K562 (cell line): ENCODE measurements around the gene DEPDC4. TPM values are rescaled to one million over a fixed set of nuclear protein-coding genes. Genes with fewer than 3 reads are reported as not detected.
A peak's percentile ranks its signal among the peaks of the same experiment; 100 is the strongest.

Experiments used
- ARNT ChIP-seq, 2 experiments: fragments of 450-650 bp; IDR thresholded peaks; 2 replicates each; pipeline ENCODE4 v1.6.1; 2016; ENCODE audit warnings: mild to moderate bottlenecking in 1 of 2
- CC2D1A ChIP-seq: fragments of 450-650 bp; IDR thresholded peaks from 2 replicates; pipeline ENCODE4 v1.6.1; 2017; ENCODE audit warnings: mild to moderate bottlenecking
- CREB3 ChIP-seq: fragments of 450-650 bp; conservative IDR thresholded peaks from 2 replicates; pipeline ENCODE4 v1.6.1; 2016; ENCODE audit warnings: missing genetic modification characterization, low read depth, mild to moderate bottlenecking, missing compliant biosample characterization, moderate library complexity
- GATA2 ChIP-seq: sonication (generic); formaldehyde crosslinking; IDR thresholded peaks from 2 replicates; pipeline ENCODE4 v1.4.0; 2020; ENCODE audit warnings: mild to moderate bottlenecking, missing genetic modification reagents
- HNRNPLL ChIP-seq: fragments of 200-400 bp; formaldehyde crosslinking; IDR thresholded peaks from 2 replicates; pipeline ENCODE4 v1.6.1; 2017; ENCODE audit warnings: low read length, low read depth, mild to moderate bottlenecking; ENCODE audit not compliant: poor library complexity, severe bottlenecking
- MAZ ChIP-seq, 2 experiments: fragments of 450-650 bp in 1 of 2; sonication (generic) in 1 of 2; formaldehyde crosslinking; IDR thresholded peaks in 1 of 2; conservative IDR thresholded peaks in 1 of 2; 2 replicates each; pipeline versions ENCODE4 v1.4.0 to v1.5.0; 2020; ENCODE audit warnings: mild to moderate bottlenecking in 1 of 2, missing genetic modification reagents in 1 of 2
- MCM5 ChIP-seq: fragments of 450-650 bp; IDR thresholded peaks from 2 replicates; pipeline ENCODE4 v1.6.1; 2016; ENCODE audit warnings: low read depth
- MEIS2 ChIP-seq: fragments of 450-650 bp; IDR thresholded peaks from 2 replicates; pipeline ENCODE4 v1.6.1; 2014; ENCODE audit warnings: mild to moderate bottlenecking; ENCODE audit not compliant: partially characterized antibody
- NUFIP1 ChIP-seq: fragments of 450-650 bp; IDR thresholded peaks from 2 replicates; pipeline ENCODE4 v1.6.1; 2018; ENCODE audit not compliant: partially characterized antibody
- RAD21 ChIP-seq, 2 experiments: fragments of 250-450 bp in 1 of 2; fragments of 450-650 bp in 1 of 2; sonication (Bioruptor Pico) in 1 of 2; formaldehyde crosslinking in 1 of 2; IDR thresholded peaks in 1 of 2; conservative IDR thresholded peaks in 1 of 2; 2 replicates each; pipeline versions ENCODE4 v1.4.0 to v1.8.0; 2020 to 2022; ENCODE audit warnings: mild to moderate bottlenecking in 2 of 2, moderate library complexity in 1 of 2
- REST ChIP-seq, 2 experiments: fragments of 450-650 bp; formaldehyde crosslinking in 1 of 2; IDR thresholded peaks; 2 replicates each; pipeline versions ENCODE4 v1.4.0 to v1.6.1; 2014 to 2020; ENCODE audit warnings: mild to moderate bottlenecking in 2 of 2, borderline replicate concordance in 1 of 2, low read depth in 1 of 2
- RFX7 ChIP-seq: fragments of 250-450 bp; sonication (Bioruptor Pico); IDR thresholded peaks from 2 replicates; pipeline ENCODE4 v1.5.1; 2021; ENCODE audit warnings: mild to moderate bottlenecking
- ZFP1 ChIP-seq: fragments of 450-650 bp; formaldehyde crosslinking; IDR thresholded peaks from 2 replicates; pipeline ENCODE4 v1.4.0; 2020; ENCODE audit warnings: mild to moderate bottlenecking, mixed read lengths
- ZNF121 ChIP-seq: sonication (generic); formaldehyde crosslinking; conservative IDR thresholded peaks from 2 replicates; pipeline ENCODE4 v1.8.0; 2022; ENCODE audit warnings: missing genetic modification reagents
- ZNF24 ChIP-seq: fragments of 450-650 bp; IDR thresholded peaks from 2 replicates; pipeline ENCODE4 v1.6.1; 2016
- polyA plus RNA-seq, 8 experiments: library from polyadenylated mRNA; depleted of rRNA in 4 of 8; stranded (reverse) in 5 of 8; unstranded in 3 of 8; fragments of >200 nt; fragmentation: Nextera tagmentation in 2 of 8; fragmentation: Illumina TruSeq in 1 of 8; extraction: Ambion mirVana in 2 of 8; extraction: Trizol in 1 of 8; gene quantifications; 2 replicates each; pipeline versions ENCODE4 v1.2.1 to v1.2.3, GENCODE V29; 2011 to 2014; ENCODE audit warnings: inconsistent platforms in 1 of 8, missing spikeins in 1 of 8
- total RNA-seq, 7 experiments: library from RNA; depleted of rRNA in 6 of 7; stranded (reverse); fragments of >200 nt in 6 of 7; fragmentation: Illumina TruSeq in 2 of 7; extraction: Trizol in 2 of 7; gene quantifications; 2 replicates each; pipeline versions ENCODE4 v1.2.1 to v1.2.3, GENCODE V29; 2011 to 2021; ENCODE audit warnings: low replicate concordance in 1 of 7

Gene DEPDC4
- total and polyA plus RNA-seq, 9 of the 15 experiments (the other 6 are each of a cell fraction or from before 2014, with no cell fraction given), result 3.6 to 13.2 (median 7.4) TPM

GRCh38 chr12:100229036-100229635, 37.7 kb downstream of the DEPDC4 start (continued):
- TF ChIP-seq REST (IDR thresholded peaks at IDR 0.05; ENCODE audit: borderline replicate concordance) (peak; percentile 54; the same call in 1 of the 2 replicates), REST (CRISPR knock-in tag; IDR thresholded peaks at IDR 0.05; ENCODE audit: low read depth) (no peak), ZFP1 (CRISPR knock-in tag) (no peak), ZNF121 (CRISPR knock-in tag) (peak; percentile 62), MAZ (CRISPR knock-in tag; conservative IDR thresholded peaks at IDR 0.05 in 1 of 2, IDR thresholded peaks at IDR 0.05 in 1 of 2) (no peak), HNRNPLL (no peak), ARNT (IDR thresholded peaks at IDR 0.05) (no peak), CREB3 (tag) (no peak), RAD21 (CRISPR knock-in tag; conservative IDR thresholded peaks at IDR 0.05 in 1 of 2, IDR thresholded peaks at IDR 0.05 in 1 of 2) (peak; percentile 36 to 67; a peak in 3 of 4 replicates), MEIS2 (peak; percentile 32), CC2D1A (0 out of 2 replicates have a peak, but pooled peaks have one; percentile 21), NUFIP1 (no peak), GATA2 (CRISPR knock-in tag) (peak; percentile 50; the same call in 1 of the 2 replicates), ZNF24 (no peak), RFX7 (CRISPR knock-in tag) (no peak), MCM5 (no peak)
